NCI-H69 (cell line): ENCODE measurements around the gene SGPP1.
"Not testable (repeated sequence)": the region's sequence is repeated elsewhere in the genome, so short reads cannot be mapped to it uniquely, and the experiment has no call there.

Experiments used
- DNase-seq: peaks from one replicate; lab custom pipeline; 2025; lab: John Stamatoyannopoulos, UW

Gene SGPP1

DNA sequence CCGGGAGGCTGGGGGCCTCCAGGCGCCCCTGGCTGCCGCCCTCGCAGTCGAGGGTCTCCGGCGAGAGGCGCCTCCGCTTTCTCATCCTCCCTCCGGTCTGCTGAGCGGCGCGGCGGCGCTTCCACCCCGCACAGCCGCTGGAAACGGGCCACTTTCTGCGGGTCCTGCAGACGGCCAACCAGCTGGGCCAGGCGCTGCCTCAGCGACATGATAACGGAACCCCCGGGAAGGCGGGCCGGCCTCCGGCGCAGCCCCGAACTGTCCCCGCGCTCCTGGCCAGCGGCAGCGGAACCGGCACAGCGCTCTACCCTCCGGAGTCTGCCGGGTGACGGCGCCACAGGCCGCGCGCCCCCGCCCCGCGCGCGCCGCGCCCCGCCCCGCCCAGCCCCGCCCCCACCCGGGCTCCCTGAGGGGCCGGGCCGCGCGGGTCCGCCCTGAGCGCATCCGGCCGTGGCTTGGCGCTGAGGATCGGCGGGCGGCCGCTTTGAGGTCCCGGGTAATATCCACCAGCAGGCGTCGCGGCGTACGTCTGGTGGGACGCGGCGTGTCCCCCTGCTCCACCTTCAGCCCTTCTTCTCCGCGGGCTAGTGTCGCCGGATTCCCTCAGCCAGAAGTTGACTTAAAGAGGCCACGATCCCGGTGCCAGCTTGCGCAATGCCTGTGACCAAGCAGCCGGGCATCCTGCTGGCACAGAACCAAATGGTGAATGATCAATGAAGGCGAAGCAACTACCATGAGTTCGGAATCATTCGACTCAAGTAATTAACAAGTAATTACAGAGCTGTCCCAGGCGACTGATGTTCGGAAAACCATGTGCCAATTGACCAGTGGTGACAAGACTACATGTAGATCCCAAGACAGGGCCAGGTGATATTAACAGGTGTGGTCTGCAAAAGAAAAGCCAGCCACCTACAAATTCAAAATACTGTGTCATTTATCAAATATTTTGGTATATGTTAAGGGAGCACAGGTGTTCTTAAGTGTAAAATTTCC, at the start of gene SGPP1:
TSS of gene SGPP1 (minus strand) at position 330 of the 993 bp plus-strand sequence. CDS start at position 209, 121 bp downstream.
- DNase-seq, result peak; percentile 92

- peak; percentile 10 for DNase-seq
Measured at GRCh38 chr14:63777024-63777423, 49.2 kb upstream of the SGPP1 start.

DNA sequence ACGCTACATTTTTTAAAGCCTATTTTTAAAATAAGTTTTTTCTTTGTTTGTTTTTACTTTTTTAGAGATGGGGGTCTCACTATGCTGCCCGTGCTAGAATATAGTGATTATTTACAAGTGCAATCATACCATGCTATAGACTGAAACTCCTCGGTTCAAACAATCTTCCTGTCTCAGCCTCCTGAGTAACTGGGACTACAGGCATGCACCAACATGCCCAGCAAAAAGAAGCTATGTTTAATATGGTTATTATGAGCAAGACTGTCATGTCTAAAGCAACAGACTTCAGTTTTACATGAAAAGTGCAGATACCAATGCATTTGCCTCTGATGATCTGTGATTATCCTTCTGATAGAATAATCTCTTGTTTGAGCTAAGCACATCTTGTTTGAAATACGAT, 45.6 kb upstream of the SGPP1 start:
- peak; percentile 52 for DNase-seq

DNA sequence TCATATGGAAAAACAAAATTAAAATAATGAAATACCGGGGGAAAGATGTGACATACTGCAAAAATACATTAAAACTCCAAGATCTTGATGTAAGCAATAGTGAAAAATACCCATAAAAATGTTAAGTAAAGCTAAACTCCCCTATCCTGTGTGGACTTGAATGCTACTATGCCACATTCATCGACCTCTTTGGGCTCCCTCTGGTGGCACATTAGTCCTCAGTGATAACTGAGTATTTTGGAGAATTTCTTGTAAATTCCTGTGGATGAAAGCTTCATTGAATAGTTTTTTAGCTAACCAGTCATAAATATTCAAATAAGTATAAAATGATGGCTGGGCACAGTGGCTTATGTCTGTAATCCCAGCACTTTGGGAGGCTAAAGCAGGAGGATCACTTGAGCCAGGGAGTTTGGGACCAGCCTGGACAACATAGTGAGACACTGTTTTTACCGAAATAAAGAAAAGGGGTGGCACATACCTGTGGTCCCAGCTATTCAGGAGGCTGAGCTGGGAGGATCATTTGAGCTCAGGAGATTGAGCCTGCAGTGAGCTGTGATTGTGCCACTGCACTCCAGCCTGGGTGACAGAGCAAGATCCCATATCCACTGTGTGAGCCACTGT, 42.4 kb upstream of the SGPP1 start:
- peak; percentile 58 for DNase-seq

- peak; percentile 33 for DNase-seq
Measured at GRCh38 chr14:63766611-63767010, 38.7 kb upstream of the SGPP1 start.

GRCh38 chr14:63764620-63765139, 36.8 kb upstream of the SGPP1 start:
- DNase-seq, result no peak

DNA sequence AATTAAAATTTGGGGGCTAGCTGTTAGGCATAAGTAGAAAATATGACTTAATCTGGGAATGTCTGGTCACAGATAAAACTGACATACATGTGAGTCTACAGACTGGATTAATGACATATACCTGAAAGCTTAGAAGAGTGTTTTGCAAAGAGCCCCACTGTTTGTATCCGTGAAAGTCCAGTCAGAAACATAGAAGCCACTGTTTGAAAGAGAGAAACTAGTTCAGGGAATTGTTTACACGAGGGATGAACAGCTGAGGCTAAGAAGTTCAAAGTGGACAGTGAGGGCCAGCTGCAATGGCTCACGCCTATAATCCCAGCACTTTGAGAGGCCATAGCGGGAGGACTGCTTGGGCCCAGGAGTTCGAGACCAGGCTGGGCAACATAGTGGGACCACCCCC, 36.2 kb upstream of the SGPP1 start:
- DNase-seq, result no peak

DNA sequence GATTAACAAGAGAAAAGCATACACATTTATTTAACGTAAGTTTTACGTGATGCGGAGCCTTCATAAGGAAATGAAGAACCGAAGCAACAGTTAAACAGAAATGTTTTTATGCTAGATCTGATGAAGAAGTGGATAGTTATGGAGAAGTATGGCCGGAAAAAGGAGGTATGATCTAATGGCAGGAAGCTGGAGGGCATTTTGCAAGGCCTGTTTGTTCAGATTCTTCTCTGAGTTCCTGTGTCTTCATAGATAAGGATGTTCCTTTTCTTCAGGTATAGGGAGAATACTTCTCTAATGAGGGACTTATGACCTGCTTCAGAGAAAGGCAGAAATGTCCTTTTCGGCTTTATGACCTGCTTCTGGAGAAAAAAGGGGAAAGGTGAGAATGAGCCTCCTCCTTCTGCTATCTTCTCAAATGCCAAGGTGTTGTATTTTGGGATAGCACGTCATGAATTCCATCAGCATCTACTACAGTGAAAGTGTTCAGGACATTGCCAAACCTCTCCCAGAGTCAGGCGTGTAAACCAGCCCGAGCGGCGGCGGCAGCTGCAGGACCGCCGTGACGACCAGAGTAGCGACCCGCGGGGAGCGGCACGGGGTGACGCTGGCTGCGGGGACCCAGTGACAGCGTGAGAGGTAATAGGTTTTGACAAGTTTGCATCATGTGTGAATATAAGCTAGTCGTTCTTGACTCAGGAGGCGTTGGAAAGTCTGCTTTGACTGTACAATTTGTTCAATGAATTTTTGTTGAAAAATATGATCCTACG, 33.7 kb upstream of the SGPP1 start:
- DNase-seq, result no peak

GRCh38 chr14:63760014-63760413, 32.1 kb upstream of the SGPP1 start:
- no peak for DNase-seq

DNA sequence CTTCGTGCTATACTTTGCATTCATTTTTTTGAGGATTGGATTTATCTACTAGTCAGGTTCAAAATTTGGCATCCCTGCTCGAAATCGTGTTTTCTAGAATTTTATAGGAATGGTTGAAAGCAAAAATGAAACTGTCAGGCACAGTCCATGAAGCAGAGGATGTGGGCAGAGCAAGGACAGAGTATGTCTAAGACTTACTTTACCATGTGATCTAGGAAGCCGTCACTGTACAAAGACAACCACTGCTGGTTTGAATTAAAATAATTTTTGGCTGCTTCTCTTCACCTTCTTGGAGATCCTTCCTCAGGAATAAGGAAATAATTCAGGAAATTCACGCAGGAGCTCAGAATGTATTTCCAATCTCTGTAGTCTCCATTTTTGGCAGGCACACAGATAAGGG, 31.6 kb upstream of the SGPP1 start:
- DNase-seq, result no peak

GRCh38 chr14:63757211-63757610, 29.3 kb upstream of the SGPP1 start:
- no peak for DNase-seq

GRCh38 chr14:63752449-63753169, 24.7 kb upstream of the SGPP1 start:
- peak; percentile 26 for DNase-seq

DNA sequence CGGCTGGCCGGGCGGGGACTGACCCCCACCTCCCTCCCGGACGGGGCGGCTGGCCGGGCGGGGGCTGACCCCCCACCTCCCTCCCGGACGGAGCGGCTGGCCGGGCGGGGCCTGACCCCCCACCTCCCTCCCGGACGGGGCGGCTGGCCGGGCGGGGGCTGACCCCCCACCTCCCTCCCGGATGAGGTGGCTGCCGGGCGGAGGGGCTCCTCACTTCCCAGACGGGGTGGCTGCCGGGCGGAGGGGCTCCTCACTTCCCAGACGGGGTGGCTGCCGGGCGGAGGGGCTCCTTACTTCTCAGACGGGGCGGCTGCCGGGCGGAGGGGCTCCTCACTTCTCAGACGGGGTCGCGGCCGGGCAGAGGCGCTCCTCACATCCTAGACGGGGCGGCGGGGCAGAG, 23.2 kb upstream of the SGPP1 start:
- not testable (repeated sequence) for DNase-seq

- DNase-seq, result no peak
Measured at GRCh38 chr14:63747846-63748245, 20.0 kb upstream of the SGPP1 start.

DNA sequence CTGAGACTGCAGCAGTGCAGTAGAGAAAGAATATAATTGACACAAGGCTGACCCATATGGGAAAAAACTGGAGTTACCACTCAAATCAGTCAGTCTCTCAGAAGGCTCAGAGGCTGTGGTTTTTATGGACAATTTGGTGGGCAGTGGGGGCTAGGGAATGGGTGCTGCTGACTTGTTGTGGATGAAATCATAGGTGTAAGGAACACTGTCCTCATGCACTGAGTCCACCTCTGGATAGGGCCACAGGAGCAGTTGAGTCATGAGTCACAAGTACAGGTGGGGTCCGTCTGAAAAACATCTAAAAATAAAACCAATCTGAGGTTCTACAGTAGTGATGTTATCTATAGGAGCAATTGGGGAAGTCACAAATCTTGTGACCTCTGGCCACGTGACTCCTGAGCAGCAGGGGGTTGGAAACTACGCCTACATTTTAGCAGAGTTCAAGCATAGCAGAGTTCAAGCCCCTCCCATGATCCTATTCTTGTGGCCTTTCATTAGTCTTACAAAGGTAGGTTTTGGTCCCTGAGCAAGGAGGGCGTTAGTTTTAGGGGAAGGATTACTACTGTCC, 18.1 kb upstream of the SGPP1 start:
- no peak for DNase-seq

- no peak for DNase-seq
Measured at GRCh38 chr14:63745272-63745671, 17.4 kb upstream of the SGPP1 start.

DNA sequence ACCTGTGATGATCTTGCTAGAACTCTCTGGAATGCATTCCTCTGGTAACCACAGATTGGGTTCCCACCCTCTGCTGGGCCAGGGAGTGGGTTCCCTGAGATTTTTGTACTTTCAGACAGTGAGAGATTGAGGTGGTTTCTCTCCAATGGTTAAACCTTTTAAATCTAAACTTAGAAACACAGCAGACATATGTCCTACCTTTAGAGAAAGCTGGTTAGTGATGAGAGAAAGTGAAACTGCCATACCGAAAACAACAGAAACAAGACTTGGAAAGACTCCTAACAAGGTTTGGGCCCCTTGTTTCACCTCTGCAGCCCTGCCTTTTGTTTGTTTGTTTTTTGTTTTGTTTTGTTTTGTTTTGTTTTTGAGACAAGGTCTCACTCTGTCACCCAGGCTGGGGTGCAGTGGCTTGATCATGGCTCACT, 9.7 kb upstream of the SGPP1 start:
- no peak for DNase-seq

GRCh38 chr14:63735720-63736119, 7.9 kb upstream of the SGPP1 start:
- no peak for DNase-seq

GRCh38 chr14:63730659-63731058, 2.8 kb upstream of the SGPP1 start:
- DNase-seq, result no peak

DNA sequence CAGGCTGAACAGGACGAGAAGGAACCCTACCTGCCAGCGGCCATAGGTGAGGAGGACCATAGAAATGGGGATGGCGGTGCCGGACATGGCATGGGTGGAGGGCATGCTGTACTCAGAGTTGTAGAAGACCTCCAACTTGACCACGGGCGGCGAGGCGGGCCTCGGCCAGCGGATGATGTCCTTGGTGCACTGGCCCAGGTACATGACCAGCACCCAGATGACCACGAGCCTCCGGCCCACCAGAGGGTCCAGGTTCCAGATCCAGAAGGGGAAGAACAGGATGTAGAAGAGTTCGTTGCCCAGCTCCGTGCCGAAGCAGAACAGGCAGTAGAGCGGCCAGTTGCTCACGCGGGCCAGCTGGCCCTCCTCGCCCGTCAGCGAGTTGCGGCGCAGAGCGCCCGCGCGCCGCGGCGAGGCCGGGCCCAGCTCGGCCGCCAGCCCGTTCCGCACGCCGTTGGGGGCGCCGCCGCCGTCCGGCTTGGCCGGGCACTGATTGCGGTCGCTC, 582 bp downstream of the SGPP1 start:
- peak; percentile 79 for DNase-seq

DNA sequence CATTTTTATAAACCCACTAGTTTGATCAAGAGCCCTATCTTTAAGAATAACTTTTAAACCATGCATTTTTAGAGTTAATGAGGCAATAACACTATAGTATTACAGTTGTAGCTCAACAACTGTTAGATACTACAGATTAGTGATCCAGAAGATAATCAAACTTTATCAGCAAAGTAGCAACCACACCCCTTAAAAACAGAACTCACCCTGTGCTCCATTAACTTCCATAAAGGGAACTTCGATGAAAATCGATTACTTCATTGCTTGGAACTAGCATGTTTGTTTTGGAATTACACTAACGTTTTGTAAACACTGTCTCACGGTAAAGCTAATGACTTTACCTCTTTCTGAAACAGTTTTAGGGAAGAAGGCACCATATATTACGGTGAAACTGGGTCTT, 1.4 kb downstream of the SGPP1 start:
- peak; percentile 41 for DNase-seq
